Left lung (tissue), 10 donors: ENCODE results near the gene DDX55. TPM values are rescaled to one million over a fixed set of nuclear protein-coding genes. Genes with fewer than 3 reads are reported as not detected.

Source experiments
- ATAC-seq: fragments of 200-7000 bp; cut with Tn5 transposase; one replicate; pipeline ENCODE4 v1.9.1; 2020; ENCODE audit warnings: moderate library complexity
- DNase-seq, 4 donors: peaks; one replicate each; pipeline ENCODE4 v3.0.0-alpha.2; 2013 to 2020
- H3K27ac ChIP-seq, 2 donors: fragments of 200-600 bp; sonication (generic) in 1 of 2; one replicate each; pipeline versions ENCODE4 v1.5.0 to v1.8.0; 2020 to 2021
- H3K27me3 ChIP-seq, 2 donors: fragments of 200-600 bp; sonication (generic) in 1 of 2; one replicate each; pipeline versions ENCODE4 v1.5.0 to v1.8.0; 2020 to 2021
- H3K36me3 ChIP-seq, 2 donors: fragments of 200-600 bp; sonication (generic) in 1 of 2; one replicate each; pipeline versions ENCODE4 v1.5.0 to v1.8.0; 2020 to 2021
- H3K4me1 ChIP-seq, 2 donors: fragments of 200-600 bp; one replicate each; pipeline ENCODE4 v1.8.0; 2021
- H3K4me3 ChIP-seq, 2 donors: fragments of 200-600 bp; sonication (generic) in 1 of 2; one replicate each; pipeline versions ENCODE4 v1.5.0 to v1.8.0; 2020 to 2021; ENCODE audit warnings: mild to moderate bottlenecking in 1 of 2
- H3K9me3 ChIP-seq, 2 donors: fragments of 200-600 bp; sonication (generic) in 1 of 2; one replicate each; pipeline versions ENCODE4 v1.5.0 to v1.8.0; 2020 to 2021
- CTCF ChIP-seq, 2 donors: fragments of 200-600 bp; sonication (generic) in 1 of 2; IDR thresholded peaks; one replicate each; pipeline versions ENCODE4 v1.5.0 to v1.8.0; 2021; ENCODE audit warnings: antibody characterized with exemption in 2 of 2
- intact Hi-C, 2 donors: fragments of 100-400 bp; cut with DNase I; formaldehyde crosslinking; loops; one replicate each; pipeline versions ENCODE4 v1.11.2 to v1.14.2; 2022
- polyA plus RNA-seq, 6 donors: library from polyadenylated mRNA; unstranded; fragments of 120-200 nt; gene quantifications; one replicate each; pipeline ENCODE4 v1.2.1, GENCODE V29; 2013; ENCODE audit not compliant: insufficient read length in 6 of 6
- total RNA-seq, 2 donors: library from RNA; stranded (reverse); fragmentation: NEBNext Ultra II Directional; extraction: Animal tissue kit (Norgen Biotek cat#: 25700); gene quantifications; one replicate each; pipeline ENCODE4 v1.2.1, GENCODE V29; 2021
- donor health status: DM: no; HTN: yes; CAD: no.
- donor health status: DM: no; HTN: no; CAD: no.

The DDX55 gene
- total and polyA plus RNA-seq, 8 donors, result 13.9 to 59.3 (median 44.2) TPM

GRCh38 chr12:123614110-123614509, 12.2 kb downstream of the DDX55 start:
- no peaks in the 10 kb centered on the region for H3K9me3 ChIP-seq
- ATAC-seq (no peak), DNase-seq (no peak)
- H3K27me3 ChIP-seq, result no peaks in the 10 kb centered on the region
- intact Hi-C loops, result no loop called here
- no peak overlapping the region for H3K27ac ChIP-seq
- no peak for TF ChIP-seq CTCF (IDR thresholded peaks at IDR 0.05)
- H3K4me1 ChIP-seq, result no peaks in the 10 kb centered on the region
- no peak overlapping the region for H3K4me3 ChIP-seq
- peaks cover 0 to 100% of the 10 kb centered on the region in 2 donors for H3K36me3 ChIP-seq

GRCh38 chr12:123614531-123614930, 12.6 kb downstream of the DDX55 start:
- Histone ChIP-seq H3K27me3 (no peaks in the 10 kb centered on the region), H3K9me3 (no peaks in the 10 kb centered on the region), H3K4me1 (no peaks in the 10 kb centered on the region), H3K4me3 (no peak overlapping the region), H3K27ac (no peak overlapping the region), H3K36me3 (peaks cover 0 to 100% of the 10 kb centered on the region in 2 donors)
- no peak for TF ChIP-seq CTCF (IDR thresholded peaks at IDR 0.05)
- intact Hi-C loops, result no loop called here
- DNase-seq, result no peak
- ATAC-seq, result no peak

- intact Hi-C loops, result no loop called here
- H3K4me3 ChIP-seq, result no peak overlapping the region
- no peaks in the 10 kb centered on the region for H3K9me3 ChIP-seq
- H3K27me3 ChIP-seq, result no peaks in the 10 kb centered on the region
- no peak for ATAC-seq
- TF ChIP-seq CTCF (IDR thresholded peaks at IDR 0.05), result no peak
- no peak for DNase-seq
- H3K27ac ChIP-seq, result no peak overlapping the region
- no peaks in the 10 kb centered on the region for H3K4me1 ChIP-seq
- peaks cover 0 to 100% of the 10 kb centered on the region in 2 donors for H3K36me3 ChIP-seq
Observed at GRCh38 chr12:123617144-123617543, 15.2 kb downstream of the DDX55 start.

- Histone ChIP-seq H3K9me3 (no peaks in the 10 kb centered on the region), H3K36me3 (peaks cover 0 to 100% of the 10 kb centered on the region in 2 donors), H3K4me3 (no peak overlapping the region), H3K27ac (no peak overlapping the region), H3K27me3 (no peaks in the 10 kb centered on the region), H3K4me1 (no peaks in the 10 kb centered on the region)
- intact Hi-C loops, result no loop called here
- no peak for TF ChIP-seq CTCF (IDR thresholded peaks at IDR 0.05)
- DNase-seq (no peak), ATAC-seq (no peak)
Observed at GRCh38 chr12:123617580-123617979, 15.7 kb downstream of the DDX55 start.

GRCh38 chr12:123621101-123621500, 19.2 kb downstream of the DDX55 start:
- H3K27me3 ChIP-seq, result no peaks in the 10 kb centered on the region
- peaks cover 0 to 100% of the 10 kb centered on the region in 2 donors for H3K36me3 ChIP-seq
- DNase-seq (no peak), ATAC-seq (no peak)
- intact Hi-C loops, result no loop called here
- H3K9me3 ChIP-seq, result no peaks in the 10 kb centered on the region
- TF ChIP-seq CTCF (IDR thresholded peaks at IDR 0.05), result no peak
- H3K27ac ChIP-seq, result no peak overlapping the region
- no peak overlapping the region for H3K4me3 ChIP-seq
- no peaks in the 10 kb centered on the region for H3K4me1 ChIP-seq
